MCF 10A (cell line): ENCODE measurements around the gene SERPINB5. TPM values are rescaled to one million over a fixed set of nuclear protein-coding genes. Genes with fewer than 3 reads are reported as not detected.

Experiments used
- BruUV-seq: library from RNA; stranded (reverse); fragments of 400-500 nt; replicated peaks from 2 replicates; lab custom pipeline; 2021; lab: Mats Ljungman, UMichigan
- CTCF ChIA-PET: fragments of 300-600 bp; sonication (Branson Sonifier 250); formaldehyde crosslinking; extraction: SDS; loops from one replicate; lab custom pipeline; 2021; ENCODE audit warnings: antibody characterized with exemption, inconsistent platforms; lab: Yijun Ruan, JAX
- POLR2A ChIA-PET: fragments of 300-600, 350-650 bp; sonication (Branson Sonifier 250); formaldehyde crosslinking; extraction: SDS; loops from one replicate; lab custom pipeline; 2020; ENCODE audit warnings: antibody characterized with exemption, inconsistent platforms; lab: Yijun Ruan, JAX
- DNase-seq: peaks from one replicate; pipeline ENCODE4 v3.0.0-alpha.2; 2018; ENCODE audit not compliant: unreplicated experiment
- H3K27ac Mint-ChIP-seq: one replicate; pipeline ENCODE4 v1.8.0; 2022; ENCODE audit warnings: mild to moderate bottlenecking, low read depth, mixed read lengths; ENCODE audit not compliant: unreplicated experiment
- H3K27me3 Mint-ChIP-seq: one replicate; pipeline ENCODE4 v1.8.0; 2022; ENCODE audit warnings: mixed read lengths; ENCODE audit not compliant: insufficient read depth, unreplicated experiment
- H3K36me3 Mint-ChIP-seq: one replicate; pipeline ENCODE4 v1.8.0; 2022; ENCODE audit warnings: mild to moderate bottlenecking, moderate library complexity, mixed read lengths; ENCODE audit not compliant: insufficient read depth, unreplicated experiment
- H3K4me1 Mint-ChIP-seq: one replicate; pipeline ENCODE4 v1.8.0; 2022; ENCODE audit warnings: mixed read lengths; ENCODE audit not compliant: insufficient read depth, unreplicated experiment
- H3K4me3 Mint-ChIP-seq: one replicate; pipeline ENCODE4 v1.8.0; 2022; ENCODE audit warnings: mild to moderate bottlenecking, moderate library complexity, mixed read lengths; ENCODE audit not compliant: unreplicated experiment
- H3K9me3 Mint-ChIP-seq: one replicate; pipeline ENCODE4 v1.8.0; 2022; ENCODE audit warnings: mixed read lengths; ENCODE audit not compliant: unreplicated experiment
- intact Hi-C: fragments of 100-400 bp; cut with micrococcal nuclease; formaldehyde crosslinking; loops from 2 replicates; pipeline ENCODE4 v1.14.1; 2022
- total RNA-seq: library from RNA; stranded (reverse); gene quantifications from 2 replicates; pipeline ENCODE4 v1.2.3, GENCODE V29; 2022
- TF ChIP-seq, protein P1 (sequence below): fragments of 200-600 bp; IDR thresholded peaks from one replicate; pipeline ENCODE4 v1.8.0; 2022; ENCODE audit warnings: antibody characterized with exemption, mild to moderate bottlenecking; ENCODE audit not compliant: unreplicated experiment

SERPINB5 gene
- total RNA-seq, 1 experiment from 2014 or later: 330 TPM

DNA sequence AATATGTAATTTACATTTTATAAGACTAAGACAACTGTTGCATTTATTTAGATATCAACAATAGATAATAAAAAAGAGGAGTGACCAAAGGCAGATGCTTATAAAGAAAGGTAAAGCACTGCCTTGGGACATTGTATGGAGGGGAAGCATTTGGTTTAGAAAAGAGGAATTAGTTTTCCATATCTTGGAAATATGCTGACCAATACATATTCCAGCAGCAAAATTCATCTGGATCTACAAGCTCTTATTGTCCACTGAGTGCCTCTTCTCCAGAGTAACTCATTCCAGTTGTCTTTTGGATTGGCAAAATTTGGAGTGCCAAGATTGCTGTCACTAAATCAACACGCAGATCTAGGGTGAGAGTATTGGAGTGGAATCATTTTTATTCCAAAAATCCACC is 45.6 kb upstream of the SERPINB5 start:
- POLR2A ChIA-PET: interaction anchor here (1.4 to 1.5 kb wide), 2 partner anchors 9 to 47 kb away, joined by 3 to 5 read pairs; partner anchors contain the start of gene VPS4B
- Mint-ChIP-seq H3K27ac (no peak overlapping the region), H3K4me3 (no peak overlapping the region), H3K4me1 (peaks cover 13% of the 10 kb centered on the region), H3K36me3 (no peaks in the 10 kb centered on the region), H3K27me3 (no peaks in the 10 kb centered on the region), H3K9me3 (no peaks in the 10 kb centered on the region)
- TF ChIP-seq, protein P1, sequence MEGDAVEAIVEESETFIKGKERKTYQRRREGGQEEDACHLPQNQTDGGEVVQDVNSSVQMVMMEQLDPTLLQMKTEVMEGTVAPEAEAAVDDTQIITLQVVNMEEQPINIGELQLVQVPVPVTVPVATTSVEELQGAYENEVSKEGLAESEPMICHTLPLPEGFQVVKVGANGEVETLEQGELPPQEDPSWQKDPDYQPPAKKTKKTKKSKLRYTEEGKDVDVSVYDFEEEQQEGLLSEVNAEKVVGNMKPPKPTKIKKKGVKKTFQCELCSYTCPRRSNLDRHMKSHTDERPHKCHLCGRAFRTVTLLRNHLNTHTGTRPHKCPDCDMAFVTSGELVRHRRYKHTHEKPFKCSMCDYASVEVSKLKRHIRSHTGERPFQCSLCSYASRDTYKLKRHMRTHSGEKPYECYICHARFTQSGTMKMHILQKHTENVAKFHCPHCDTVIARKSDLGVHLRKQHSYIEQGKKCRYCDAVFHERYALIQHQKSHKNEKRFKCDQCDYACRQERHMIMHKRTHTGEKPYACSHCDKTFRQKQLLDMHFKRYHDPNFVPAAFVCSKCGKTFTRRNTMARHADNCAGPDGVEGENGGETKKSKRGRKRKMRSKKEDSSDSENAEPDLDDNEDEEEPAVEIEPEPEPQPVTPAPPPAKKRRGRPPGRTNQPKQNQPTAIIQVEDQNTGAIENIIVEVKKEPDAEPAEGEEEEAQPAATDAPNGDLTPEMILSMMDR: no peak
- CTCF ChIA-PET: interaction anchor here (1.9 kb wide), 1 partner anchor 65 kb away, joined by 4 read pairs; no protein-coding TSS in a partner anchor
- DNase-seq: no peak
- BruUV-seq: no TSS peak
- intact Hi-C loops: no loop called here

DNA sequence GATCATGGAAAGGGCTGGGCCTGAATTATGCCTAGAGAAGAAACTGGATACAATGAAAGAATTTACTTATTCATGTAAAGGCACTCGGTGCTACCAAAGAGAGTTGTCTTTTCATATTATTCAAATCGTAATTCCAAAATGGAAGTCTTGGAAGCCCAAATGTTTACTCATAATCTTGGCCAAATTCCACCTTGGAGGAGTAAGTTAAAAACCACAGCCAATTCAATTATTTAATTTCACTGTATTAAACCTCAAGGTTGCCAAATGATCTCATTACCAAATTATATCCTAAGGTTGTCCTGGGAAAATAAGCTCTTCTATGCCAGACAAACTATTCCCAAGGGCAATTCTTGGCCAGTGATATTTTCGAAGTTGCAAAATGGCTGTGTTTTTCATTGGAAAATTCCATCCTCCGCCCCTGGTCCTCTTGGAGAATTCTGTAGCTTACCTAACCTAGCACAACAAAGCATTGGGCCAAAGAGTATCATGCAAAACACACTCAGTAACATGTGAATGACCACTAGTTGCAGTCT is 43.4 kb upstream of the SERPINB5 start:
- Mint-ChIP-seq H3K27me3 (no peaks in the 10 kb centered on the region), H3K9me3 (no peaks in the 10 kb centered on the region), H3K4me1 (peaks cover 4% of the 10 kb centered on the region), H3K4me3 (no peak overlapping the region), H3K27ac (no peak overlapping the region), H3K36me3 (no peaks in the 10 kb centered on the region)
- ChIA-PET CTCF (interaction anchor here (0.9 to 2.3 kb wide), 3 partner anchors 9 to 417 kb away, joined by 3 to 8 read pairs (median 3); no protein-coding TSS in a partner anchor), POLR2A (interaction anchor here (0.8 to 17.6 kb wide), 11 partner anchors 9 to 67 kb away, joined by 3 to 264 read pairs (median 4); partner anchors contain the start of genes SERPINB5 and VPS4B)
- intact Hi-C loops: no loop called here
- BruUV-seq: no TSS peak
- peak; percentile 56 for DNase-seq
- TF ChIP-seq, protein P1: no peak

DNA sequence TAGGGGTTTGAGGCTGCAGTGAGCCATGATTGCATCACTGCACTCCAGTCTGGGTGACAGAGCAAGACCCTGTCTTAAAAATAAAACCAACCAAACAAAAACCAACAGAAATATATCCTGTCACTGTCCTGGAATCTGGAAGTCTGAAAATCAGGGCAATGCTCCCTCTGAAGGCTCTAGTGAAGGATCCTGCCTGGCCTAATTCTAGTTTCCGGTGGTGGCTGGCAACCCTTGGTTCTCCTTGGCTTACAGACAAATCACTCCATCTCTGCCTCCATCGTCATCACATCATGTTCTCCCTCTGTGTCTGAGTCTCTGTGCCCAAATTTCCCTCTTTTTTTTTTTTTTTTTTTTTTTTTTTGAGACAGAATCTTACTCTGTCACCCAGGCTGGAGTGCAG is 38.6 kb upstream of the SERPINB5 start:
- no peaks in the 10 kb centered on the region for H3K36me3 Mint-ChIP-seq
- no peak overlapping the region for H3K4me3 Mint-ChIP-seq
- ChIA-PET CTCF (interaction anchor here (0.5 to 6.7 kb wide), 39 partner anchors 8 to 728 kb away, joined by 3 to 68 read pairs (median 4); partner anchors contain the start of genes SERPINB5 and VPS4B), POLR2A (interaction anchor here (1.1 to 17.6 kb wide), 7 partner anchors 14 to 723 kb away, joined by 4 to 863 read pairs (median 8); partner anchors contain the start of genes PHLPP1, SERPINB5 and VPS4B)
- peaks cover 32% of the 10 kb centered on the region for H3K4me1 Mint-ChIP-seq
- H3K9me3 Mint-ChIP-seq: no peaks in the 10 kb centered on the region
- intact Hi-C loops: loop anchor here (2.0 to 5.0 kb wide), 4 partner anchors 101 to 851 kb away; partner anchors contain the start of gene PHLPP1
- H3K27ac Mint-ChIP-seq: no peak overlapping the region
- no peaks in the 10 kb centered on the region for H3K27me3 Mint-ChIP-seq
- TF ChIP-seq, protein P1: no peak
- DNase-seq: no peak
- BruUV-seq: no TSS peak

DNA sequence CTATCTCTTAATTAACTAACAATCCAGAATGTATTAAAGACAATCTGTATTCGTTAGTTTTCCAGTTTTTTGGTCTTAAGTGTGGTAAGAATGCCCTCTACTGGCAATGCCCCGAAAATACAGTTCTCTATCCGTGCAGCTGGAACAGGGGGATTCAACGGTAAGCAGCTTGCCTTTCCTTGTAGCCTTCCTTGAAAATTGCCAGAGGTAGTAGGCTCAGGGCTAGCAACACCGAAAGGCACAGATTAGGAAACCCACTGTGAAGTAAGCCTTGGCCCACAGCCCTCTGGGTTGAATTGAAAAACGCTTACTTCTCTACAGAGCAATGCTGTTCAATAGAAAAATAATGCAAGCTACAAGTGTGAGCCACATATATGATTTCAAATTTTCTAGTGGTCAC is 37.4 kb upstream of the SERPINB5 start:
- DNase-seq: peak; percentile 71
- H3K9me3 Mint-ChIP-seq: no peaks in the 10 kb centered on the region
- no peaks in the 10 kb centered on the region for H3K27me3 Mint-ChIP-seq
- ChIA-PET POLR2A (interaction anchor here (0.5 to 17.6 kb wide), 21 partner anchors 13 to 724 kb away, joined by 3 to 863 read pairs (median 5); partner anchors contain the start of genes KDSR, PHLPP1, SERPINB5 and VPS4B), CTCF (interaction anchor here (0.6 to 6.7 kb wide), 42 partner anchors 9 to 729 kb away, joined by 3 to 68 read pairs (median 5); partner anchors contain the start of genes SERPINB5 and VPS4B)
- H3K4me1 Mint-ChIP-seq: peaks cover 34% of the 10 kb centered on the region
- intact Hi-C loops: loop anchor here (1.0 to 5.0 kb wide), 10 partner anchors 39 to 852 kb away; partner anchors contain the start of gene PHLPP1
- TF ChIP-seq, protein P1: peak; percentile 74
- H3K27ac Mint-ChIP-seq: no peak overlapping the region
- H3K36me3 Mint-ChIP-seq: no peaks in the 10 kb centered on the region
- no peak overlapping the region for H3K4me3 Mint-ChIP-seq
- BruUV-seq: no TSS peak
